ENCODE data around the gene CARMIL1. TPM values are rescaled to one million over a fixed set of nuclear protein-coding genes. Genes with fewer than 3 reads are reported as not detected.

Gene CARMIL1
- total RNA-seq, 3 donors from 2014 or later: 23.6 to 53.0 (median 33.5) TPM

- H3K27ac ChIP-seq: no peak overlapping the region
- no peak overlapping the region for H3K4me3 ChIP-seq
- no peak for DNase-seq (ENCODE audit: low spot score in 2 of 2)
- H3K9me3 ChIP-seq: no peaks in the 10 kb centered on the region
- no peak for TF ChIP-seq POLR2A (IDR thresholded peaks at IDR 0.05)
- TF ChIP-seq POLR2AphosphoS5 (IDR thresholded peaks at IDR 0.05): no peak
- TF ChIP-seq, protein P1, sequence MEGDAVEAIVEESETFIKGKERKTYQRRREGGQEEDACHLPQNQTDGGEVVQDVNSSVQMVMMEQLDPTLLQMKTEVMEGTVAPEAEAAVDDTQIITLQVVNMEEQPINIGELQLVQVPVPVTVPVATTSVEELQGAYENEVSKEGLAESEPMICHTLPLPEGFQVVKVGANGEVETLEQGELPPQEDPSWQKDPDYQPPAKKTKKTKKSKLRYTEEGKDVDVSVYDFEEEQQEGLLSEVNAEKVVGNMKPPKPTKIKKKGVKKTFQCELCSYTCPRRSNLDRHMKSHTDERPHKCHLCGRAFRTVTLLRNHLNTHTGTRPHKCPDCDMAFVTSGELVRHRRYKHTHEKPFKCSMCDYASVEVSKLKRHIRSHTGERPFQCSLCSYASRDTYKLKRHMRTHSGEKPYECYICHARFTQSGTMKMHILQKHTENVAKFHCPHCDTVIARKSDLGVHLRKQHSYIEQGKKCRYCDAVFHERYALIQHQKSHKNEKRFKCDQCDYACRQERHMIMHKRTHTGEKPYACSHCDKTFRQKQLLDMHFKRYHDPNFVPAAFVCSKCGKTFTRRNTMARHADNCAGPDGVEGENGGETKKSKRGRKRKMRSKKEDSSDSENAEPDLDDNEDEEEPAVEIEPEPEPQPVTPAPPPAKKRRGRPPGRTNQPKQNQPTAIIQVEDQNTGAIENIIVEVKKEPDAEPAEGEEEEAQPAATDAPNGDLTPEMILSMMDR (IDR thresholded peaks at IDR 0.05): no peak
- no peaks in the 10 kb centered on the region for H3K27me3 ChIP-seq
- intact Hi-C loops (cut with DNase I; ENCODE audit: low total_unique reads): no loop called here
- H3K4me1 ChIP-seq: no peaks in the 10 kb centered on the region
- H3K36me3 ChIP-seq: no peaks in the 10 kb centered on the region
These were observed 299.4 kb downstream of the CARMIL1 start for GRCh38 chr6:25578538-25578937.

DNA sequence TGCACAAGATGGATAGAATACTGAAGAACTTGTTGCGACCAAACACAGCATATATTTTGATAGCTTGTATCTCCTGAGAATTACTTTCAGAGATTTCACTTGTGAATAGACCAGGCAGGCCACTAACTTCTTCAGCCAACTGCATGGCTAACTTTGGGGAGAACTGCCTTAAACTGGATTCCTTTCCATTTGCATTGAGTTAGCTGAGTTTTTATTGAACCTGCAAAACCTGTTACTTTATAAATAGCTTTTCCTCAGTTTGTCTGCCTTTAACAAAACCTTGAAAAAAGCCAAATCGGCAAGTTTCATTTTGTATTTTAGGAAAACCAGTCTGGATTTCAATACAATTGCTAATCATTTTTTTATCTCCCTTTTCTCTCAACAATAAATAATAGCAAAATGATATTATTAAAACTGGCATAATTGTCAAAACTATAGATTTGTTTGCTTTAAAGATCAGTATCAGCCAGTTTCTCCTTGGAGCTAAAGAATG lies 300.3 kb downstream of the CARMIL1 start:
- Histone ChIP-seq H3K9me3 (no peaks in the 10 kb centered on the region), H3K4me3 (no peak overlapping the region), H3K27me3 (no peaks in the 10 kb centered on the region), H3K4me1 (no peaks in the 10 kb centered on the region), H3K27ac (no peak overlapping the region), H3K36me3 (no peaks in the 10 kb centered on the region)
- TF ChIP-seq POLR2AphosphoS5 (IDR thresholded peaks at IDR 0.05) (no peak), POLR2A (IDR thresholded peaks at IDR 0.05) (no peak)
- TF ChIP-seq, protein P1 (IDR thresholded peaks at IDR 0.05): no peak
- intact Hi-C loops (cut with DNase I; ENCODE audit: low total_unique reads): no loop called here
- DNase-seq (ENCODE audit: low spot score in 2 of 2): no peak

DNA sequence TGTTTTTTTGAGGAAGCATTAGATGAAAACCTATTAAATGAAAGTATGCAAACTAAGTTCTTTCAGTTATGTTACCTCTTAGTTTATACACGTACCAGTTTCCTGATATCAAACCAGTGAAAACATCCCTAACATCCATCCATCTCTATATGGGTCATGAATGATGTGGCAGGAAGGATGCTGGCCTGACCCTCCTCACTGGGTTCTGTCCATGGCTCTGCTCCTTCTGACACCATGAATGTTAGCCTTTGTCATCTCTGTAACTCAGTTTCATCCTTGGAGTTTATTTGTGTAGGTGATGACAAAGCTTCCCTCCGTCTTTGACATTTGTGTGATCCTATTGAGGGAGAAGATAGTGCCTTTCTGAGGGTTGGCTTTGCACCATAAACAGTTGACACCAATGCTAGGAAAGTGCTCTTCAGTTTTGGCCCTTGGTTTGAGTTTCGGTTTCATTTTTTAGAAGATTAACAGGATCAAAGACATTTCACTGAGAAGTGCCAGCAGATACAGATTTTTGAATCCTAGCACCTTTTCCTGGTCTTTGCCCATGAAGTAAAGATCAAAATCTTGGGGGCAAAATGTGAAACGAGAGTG lies 300.8 kb downstream of the CARMIL1 start:
- no peak for DNase-seq (ENCODE audit: low spot score in 2 of 2)
- no peak overlapping the region for H3K4me3 ChIP-seq
- intact Hi-C loops (cut with DNase I; ENCODE audit: low total_unique reads): no loop called here
- H3K27me3 ChIP-seq: no peaks in the 10 kb centered on the region
- no peak overlapping the region for H3K27ac ChIP-seq
- no peaks in the 10 kb centered on the region for H3K9me3 ChIP-seq
- no peaks in the 10 kb centered on the region for H3K36me3 ChIP-seq
- TF ChIP-seq, protein P1 (IDR thresholded peaks at IDR 0.05): no peak
- no peak for TF ChIP-seq POLR2AphosphoS5 (IDR thresholded peaks at IDR 0.05)
- no peak for TF ChIP-seq POLR2A (IDR thresholded peaks at IDR 0.05)
- H3K4me1 ChIP-seq: no peaks in the 10 kb centered on the region

DNA sequence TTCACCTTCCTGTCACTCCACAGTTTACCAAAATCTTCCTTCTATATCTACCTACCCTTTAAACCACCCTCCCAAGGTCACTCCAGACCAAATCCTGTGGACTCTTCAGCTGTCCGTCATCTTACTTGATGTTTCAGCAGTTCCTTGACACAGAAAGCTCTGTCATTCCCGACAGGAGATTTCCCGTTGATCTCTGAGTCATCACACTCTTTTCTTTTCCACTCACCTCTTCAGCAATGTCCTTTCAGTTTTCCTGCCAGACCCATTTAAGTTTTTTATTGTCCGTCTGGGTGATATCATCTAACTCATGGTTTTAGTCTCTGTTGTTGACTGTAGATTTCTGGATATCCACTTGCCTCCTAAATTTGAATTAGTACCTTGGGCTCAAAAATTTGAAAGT lies 302.9 kb downstream of the CARMIL1 start:
- Histone ChIP-seq H3K4me1 (no peaks in the 10 kb centered on the region), H3K9me3 (no peaks in the 10 kb centered on the region), H3K27me3 (no peaks in the 10 kb centered on the region), H3K36me3 (no peaks in the 10 kb centered on the region), H3K4me3 (no peak overlapping the region), H3K27ac (no peak overlapping the region)
- TF ChIP-seq POLR2AphosphoS5 (IDR thresholded peaks at IDR 0.05): no peak
- DNase-seq (ENCODE audit: low spot score in 2 of 2): no peak
- intact Hi-C loops (cut with DNase I; ENCODE audit: low total_unique reads): no loop called here

- no peak overlapping the region for H3K4me3 ChIP-seq
- no peaks in the 10 kb centered on the region for H3K9me3 ChIP-seq
- H3K27ac ChIP-seq: no peak overlapping the region
- intact Hi-C loops (cut with DNase I; ENCODE audit: low total_unique reads): no loop called here
- H3K36me3 ChIP-seq: no peaks in the 10 kb centered on the region
- TF ChIP-seq POLR2AphosphoS5 (IDR thresholded peaks at IDR 0.05) (no peak), POLR2A (IDR thresholded peaks at IDR 0.05) (no peak)
- TF ChIP-seq, protein P1 (IDR thresholded peaks at IDR 0.05): no peak
- no peaks in the 10 kb centered on the region for H3K4me1 ChIP-seq
- no peaks in the 10 kb centered on the region for H3K27me3 ChIP-seq
- DNase-seq (ENCODE audit: low spot score in 2 of 2): no peak
These were observed 303.9 kb downstream of the CARMIL1 start for GRCh38 chr6:25583099-25583498.

Measured in breast epithelium (tissue), 4 donors.